HL-60 (cell line): Measurements from ENCODE around the gene MLLT10.

Source experiments
- CTCF ChIP-seq: IDR thresholded peaks from one replicate; pipeline ENCODE4 v1.5.1; 2011; ENCODE audit warnings: low read length, control low read depth, inconsistent platforms; ENCODE audit not compliant: insufficient read depth
- GABPA ChIP-seq: IDR thresholded peaks from 2 replicates; pipeline ENCODE4 v1.6.1; 2012; ENCODE audit warnings: low read depth

GRCh38 chr10:21530168-21530567, 3.9 kb upstream of the MLLT10 start:
- no peak for TF ChIP-seq GABPA
- no peak for TF ChIP-seq CTCF
